GM18861 (cell line): ENCODE results near the gene FNDC10.

Experiments used
- ATAC-seq: cut with Tn5 transposase; IDR thresholded peaks from one replicate; pipeline ENCODE4 v1.9.1; 2021; ENCODE audit not compliant: unreplicated experiment

The FNDC10 gene

GRCh38 chr1:1627829-1628753 lies 28.2 kb upstream of the FNDC10 start:
- ATAC-seq: no peak

- no peak for ATAC-seq
Measured at GRCh38 chr1:1627261-1627828, 27.4 kb upstream of the FNDC10 start.

- ATAC-seq: no peak
Measured at GRCh38 chr1:1626207-1627141, 26.5 kb upstream of the FNDC10 start.

- no peak for ATAC-seq
Measured at GRCh38 chr1:1625824-1626206, 25.9 kb upstream of the FNDC10 start.

GRCh38 chr1:1625404-1625775 lies 25.5 kb upstream of the FNDC10 start:
- ATAC-seq: no peak

- no peak for ATAC-seq
Measured at GRCh38 chr1:1624443-1625403, 24.8 kb upstream of the FNDC10 start.

- no peak for ATAC-seq
Measured at GRCh38 chr1:1623631-1624442, 23.9 kb upstream of the FNDC10 start.

- no peak for ATAC-seq
Measured at GRCh38 chr1:1623181-1623630, 23.3 kb upstream of the FNDC10 start.

- no peak for ATAC-seq
Measured at GRCh38 chr1:1622788-1623094, 22.8 kb upstream of the FNDC10 start.

GRCh38 chr1:1622010-1622787 lies 22.3 kb upstream of the FNDC10 start:
- ATAC-seq: no peak

- ATAC-seq: no peak
Measured at GRCh38 chr1:1621173-1622009, 21.5 kb upstream of the FNDC10 start.

GRCh38 chr1:1620433-1621139 lies 20.7 kb upstream of the FNDC10 start:
- no peak for ATAC-seq

GRCh38 chr1:1619917-1620361 lies 20.0 kb upstream of the FNDC10 start:
- ATAC-seq: no peak

- ATAC-seq: no peak
Measured at GRCh38 chr1:1618396-1619068, 18.6 kb upstream of the FNDC10 start.

GRCh38 chr1:1617925-1618324 lies 18.0 kb upstream of the FNDC10 start:
- ATAC-seq: no peak

GRCh38 chr1:1617516-1617915 lies 17.6 kb upstream of the FNDC10 start:
- no peak for ATAC-seq

GRCh38 chr1:1616838-1617237 lies 16.9 kb upstream of the FNDC10 start:
- ATAC-seq: no peak
